Epithelial cell of proximal tubule (primary cell): ENCODE measurements around the gene NBEA. TPM values are rescaled to one million over a fixed set of nuclear protein-coding genes. Genes with fewer than 3 reads are reported as not detected.

Experiments
- DNase-seq: peaks from one replicate; pipeline ENCODE4 v3.0.0-alpha.2; 2011; ENCODE audit warnings: low read depth
- H3K4me3 ChIP-seq: 2 replicates; pipeline ENCODE4 v1.5.1; 2011; ENCODE audit warnings: low read depth, mild to moderate bottlenecking, low read length
- total RNA-seq: library from RNA; depleted of rRNA; stranded (reverse); fragments of >200 nt; gene quantifications from 2 replicates; pipeline ENCODE4 v1.2.3, GENCODE V29; 2015
- TF ChIP-seq, protein P1 (sequence below): conservative IDR thresholded peaks from 2 replicates; pipeline ENCODE4 v1.5.1; 2012; ENCODE audit warnings: low read depth, mild to moderate bottlenecking, low read length

NBEA gene
- total RNA-seq, 1 donor from 2014 or later, result 2.7 TPM

DNA sequence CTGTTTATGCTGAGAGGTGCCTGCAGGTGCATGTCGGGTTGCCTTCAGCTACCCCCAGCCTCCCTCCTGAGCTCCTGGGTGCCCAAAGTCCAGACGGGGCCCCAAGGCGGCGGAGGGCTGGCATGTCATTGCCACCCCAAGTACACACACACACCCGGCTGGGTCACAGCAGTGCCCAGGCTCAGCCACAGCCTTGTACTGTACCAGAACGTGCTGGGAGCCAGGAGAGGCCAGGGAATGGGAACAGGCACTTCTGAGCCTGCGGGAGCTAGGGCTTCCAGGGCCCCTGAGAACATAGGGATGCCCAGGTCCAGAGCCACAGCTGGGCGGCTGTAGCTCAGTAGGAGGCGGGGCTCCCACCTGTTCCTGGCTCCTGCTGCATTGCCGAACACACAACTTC, 585.4 kb downstream of the NBEA start:
- TF ChIP-seq, protein P1, sequence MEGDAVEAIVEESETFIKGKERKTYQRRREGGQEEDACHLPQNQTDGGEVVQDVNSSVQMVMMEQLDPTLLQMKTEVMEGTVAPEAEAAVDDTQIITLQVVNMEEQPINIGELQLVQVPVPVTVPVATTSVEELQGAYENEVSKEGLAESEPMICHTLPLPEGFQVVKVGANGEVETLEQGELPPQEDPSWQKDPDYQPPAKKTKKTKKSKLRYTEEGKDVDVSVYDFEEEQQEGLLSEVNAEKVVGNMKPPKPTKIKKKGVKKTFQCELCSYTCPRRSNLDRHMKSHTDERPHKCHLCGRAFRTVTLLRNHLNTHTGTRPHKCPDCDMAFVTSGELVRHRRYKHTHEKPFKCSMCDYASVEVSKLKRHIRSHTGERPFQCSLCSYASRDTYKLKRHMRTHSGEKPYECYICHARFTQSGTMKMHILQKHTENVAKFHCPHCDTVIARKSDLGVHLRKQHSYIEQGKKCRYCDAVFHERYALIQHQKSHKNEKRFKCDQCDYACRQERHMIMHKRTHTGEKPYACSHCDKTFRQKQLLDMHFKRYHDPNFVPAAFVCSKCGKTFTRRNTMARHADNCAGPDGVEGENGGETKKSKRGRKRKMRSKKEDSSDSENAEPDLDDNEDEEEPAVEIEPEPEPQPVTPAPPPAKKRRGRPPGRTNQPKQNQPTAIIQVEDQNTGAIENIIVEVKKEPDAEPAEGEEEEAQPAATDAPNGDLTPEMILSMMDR, result no peak
- no peak for DNase-seq
- no peak overlapping the region for H3K4me3 ChIP-seq

DNA sequence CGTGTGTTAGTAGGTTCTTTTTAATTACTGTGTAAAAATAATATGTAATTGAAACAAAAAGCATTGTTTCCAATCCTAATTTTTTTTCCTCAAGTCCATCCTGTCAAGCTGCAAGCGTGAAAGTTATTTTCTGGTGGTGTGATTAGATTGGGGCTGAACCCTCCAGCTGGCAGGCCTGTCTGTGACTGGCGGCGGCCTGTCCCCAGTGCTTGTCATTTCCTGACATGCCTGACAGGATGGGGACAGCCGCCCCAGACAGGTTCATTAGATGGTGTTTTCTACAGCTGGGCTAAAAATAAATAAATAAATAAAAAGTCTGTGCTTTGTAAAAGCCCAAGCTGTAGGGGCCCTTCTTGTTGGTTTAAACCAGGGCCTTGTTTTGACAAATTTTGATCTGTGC, 588.1 kb downstream of the NBEA start:
- H3K4me3 ChIP-seq, result no peak overlapping the region
- DNase-seq, result no peak
- TF ChIP-seq, protein P1, result no peak

- no peak for DNase-seq
- TF ChIP-seq, protein P1, result no peak
- H3K4me3 ChIP-seq, result no peak overlapping the region
Measured at GRCh38 chr13:35530581-35530980, 588.5 kb downstream of the NBEA start.

DNA sequence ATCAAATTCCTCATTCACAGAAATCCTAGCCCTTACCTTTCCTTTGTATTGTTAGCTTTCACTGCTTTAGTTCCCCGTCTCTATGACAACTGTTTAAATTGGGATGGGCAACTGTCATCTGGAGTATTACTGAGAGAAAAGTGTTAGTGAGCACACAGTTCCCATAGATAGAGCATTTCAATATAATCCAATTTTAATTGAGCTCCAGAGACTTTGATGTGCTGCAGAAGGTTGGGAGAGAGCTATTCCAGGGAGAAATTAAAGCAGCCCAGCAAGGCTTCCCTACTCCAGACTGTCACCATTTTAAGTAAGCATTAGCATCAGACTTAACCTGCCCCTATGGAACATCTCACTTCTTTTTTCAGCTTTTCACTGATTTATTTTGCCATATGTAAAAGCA, 589.5 kb downstream of the NBEA start:
- no peak for DNase-seq
- H3K4me3 ChIP-seq, result no peak overlapping the region
- TF ChIP-seq, protein P1, result no peak

DNA sequence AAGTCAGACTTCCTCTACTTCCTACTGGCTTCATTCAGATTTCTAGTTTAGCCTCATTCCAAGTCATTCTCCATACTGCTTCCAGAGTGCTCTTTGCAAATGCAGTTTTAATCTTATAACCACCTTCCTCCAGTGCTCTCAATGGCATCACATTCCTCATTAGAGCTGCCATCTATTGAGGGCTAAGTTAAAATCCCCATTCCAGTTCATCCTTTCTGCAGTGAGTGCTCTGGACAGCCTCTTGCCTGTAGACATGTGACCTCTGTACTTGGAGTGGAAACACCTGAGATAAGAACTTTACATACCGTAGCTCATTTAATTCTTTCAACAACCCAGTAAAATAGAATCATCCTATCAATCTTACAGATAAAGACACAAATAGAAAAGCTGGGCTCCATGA, 592.3 kb downstream of the NBEA start:
- TF ChIP-seq, protein P1, result no peak
- DNase-seq, result no peak
- H3K4me3 ChIP-seq, result no peak overlapping the region

DNA sequence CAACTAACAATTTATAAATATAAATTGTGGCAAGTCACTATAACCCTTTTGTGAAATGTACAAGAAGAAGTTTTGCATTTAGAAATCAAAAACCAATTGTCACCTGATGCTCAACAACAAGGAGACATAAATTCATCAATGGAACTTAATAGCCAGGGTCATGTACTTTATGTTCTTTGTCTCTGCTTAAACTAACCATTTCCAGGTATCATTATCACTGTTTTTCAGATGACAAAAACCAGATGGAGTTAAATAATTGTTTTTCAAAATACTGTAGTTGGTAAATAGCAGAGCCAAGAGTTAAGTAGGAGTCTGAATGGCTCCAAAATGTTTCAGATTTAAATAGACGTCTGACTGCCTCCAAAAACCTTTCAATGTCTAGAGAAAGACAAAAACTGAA, 606.7 kb downstream of the NBEA start:
- H3K4me3 ChIP-seq, result no peak overlapping the region
- no peak for DNase-seq
- TF ChIP-seq, protein P1, result no peak

- H3K4me3 ChIP-seq, result no peak overlapping the region
- peak; percentile 27 for DNase-seq
- TF ChIP-seq, protein P1, result no peak
Measured at GRCh38 chr13:35549481-35549880, 607.4 kb downstream of the NBEA start.
